ENCODE data around the gene CALN1.

GRCh38 chr7:71772779-71773178 lies 639.4 kb downstream of the CALN1 start:
- TF ChIP-seq TAF1 (IDR thresholded peaks at IDR 0.05; ENCODE audit: borderline replicate concordance, insufficient read depth, low read length) (no peak), POLR2AphosphoS5 (IDR thresholded peaks at IDR 0.05; ENCODE audit: low read depth, low read length) (no peak), SIN3A (IDR thresholded peaks at IDR 0.05; ENCODE audit: borderline replicate concordance, insufficient read depth, low read length) (no peak)
